ENCODE results near the gene STK32C. TPM values are rescaled to one million over a fixed set of nuclear protein-coding genes. Genes with fewer than 3 reads are reported as not detected.

The STK32C gene
- total RNA-seq, 2 donors from 2014 or later: 8.4 to 9.9 TPM

DNA sequence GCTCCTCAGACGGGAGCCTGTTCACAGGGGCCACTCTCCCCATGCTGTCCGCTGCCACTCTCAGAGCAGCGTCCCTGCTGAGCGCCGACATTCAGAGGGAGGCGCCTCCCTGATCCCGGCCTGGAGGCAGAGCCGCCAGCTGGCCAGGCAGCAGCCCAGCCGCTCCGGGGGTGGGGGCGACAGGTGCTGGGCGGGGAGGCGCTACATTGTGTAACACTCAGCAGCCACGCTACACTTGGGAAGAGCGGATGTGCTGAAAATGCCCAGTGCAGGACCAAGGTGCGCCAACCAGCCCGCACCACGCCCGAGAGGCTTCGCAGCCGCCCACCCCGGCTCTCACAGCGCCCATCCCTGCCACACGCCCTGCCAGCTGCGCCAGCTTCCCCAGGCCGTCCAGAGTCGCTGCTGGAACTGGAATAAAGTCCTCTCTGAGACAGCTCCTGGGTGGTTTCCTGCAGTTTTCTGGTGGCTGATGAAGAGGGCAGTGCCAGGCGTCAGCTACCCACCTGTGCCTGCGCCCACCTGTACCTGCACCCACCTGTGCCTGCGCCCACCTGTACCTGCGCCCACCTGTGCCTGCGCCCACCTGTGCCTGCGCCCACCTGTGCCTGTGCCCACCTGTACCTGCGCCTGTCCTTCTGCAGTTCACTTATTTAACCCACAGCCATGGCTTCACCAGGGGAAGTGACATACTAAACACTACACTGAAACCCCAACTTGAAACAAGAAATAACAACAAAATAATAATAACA is 25.7 kb downstream of the STK32C start:
- Mint-ChIP-seq H3K27ac (no peak overlapping the region), H3K4me3 (no peak overlapping the region), H3K9me3 (no peaks in the 10 kb centered on the region), H3K27me3 (ENCODE audit: insufficient read depth) (no peaks in the 10 kb centered on the region), H3K4me1 (no peaks in the 10 kb centered on the region), H3K36me3 (ENCODE audit: low read depth) (no peaks in the 10 kb centered on the region)
- Histone ChIP-seq H3K9me3 (ENCODE audit: control insufficient read depth, low read length) (no peaks in the 10 kb centered on the region), H3K27ac (ENCODE audit: low read depth, low read length) (no peak overlapping the region), H3K9ac (ENCODE audit: extremely low read depth, low read length, poor library complexity, severe bottlenecking) (no peak overlapping the region), H3K4me1 (ENCODE audit: control insufficient read depth, insufficient read depth, low read length) (no peaks in the 10 kb centered on the region), H3K27me3 (ENCODE audit: control insufficient read depth, insufficient read depth, low read length, poor library complexity, severe bottlenecking) (no peaks in the 10 kb centered on the region), H3K36me3 (ENCODE audit: control insufficient read depth, insufficient read depth, low read length) (no peaks in the 10 kb centered on the region), H3K4me3 (ENCODE audit: low read length) (no peak overlapping the region)
- TF ChIP-seq, protein P1, sequence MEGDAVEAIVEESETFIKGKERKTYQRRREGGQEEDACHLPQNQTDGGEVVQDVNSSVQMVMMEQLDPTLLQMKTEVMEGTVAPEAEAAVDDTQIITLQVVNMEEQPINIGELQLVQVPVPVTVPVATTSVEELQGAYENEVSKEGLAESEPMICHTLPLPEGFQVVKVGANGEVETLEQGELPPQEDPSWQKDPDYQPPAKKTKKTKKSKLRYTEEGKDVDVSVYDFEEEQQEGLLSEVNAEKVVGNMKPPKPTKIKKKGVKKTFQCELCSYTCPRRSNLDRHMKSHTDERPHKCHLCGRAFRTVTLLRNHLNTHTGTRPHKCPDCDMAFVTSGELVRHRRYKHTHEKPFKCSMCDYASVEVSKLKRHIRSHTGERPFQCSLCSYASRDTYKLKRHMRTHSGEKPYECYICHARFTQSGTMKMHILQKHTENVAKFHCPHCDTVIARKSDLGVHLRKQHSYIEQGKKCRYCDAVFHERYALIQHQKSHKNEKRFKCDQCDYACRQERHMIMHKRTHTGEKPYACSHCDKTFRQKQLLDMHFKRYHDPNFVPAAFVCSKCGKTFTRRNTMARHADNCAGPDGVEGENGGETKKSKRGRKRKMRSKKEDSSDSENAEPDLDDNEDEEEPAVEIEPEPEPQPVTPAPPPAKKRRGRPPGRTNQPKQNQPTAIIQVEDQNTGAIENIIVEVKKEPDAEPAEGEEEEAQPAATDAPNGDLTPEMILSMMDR (conservative IDR thresholded peaks at IDR 0.05): no peak
- DNase-seq: no peak
- 82 to 84% methylated on average over 16 to 34 of the region's 34 CpGs for WGBS, 2 experiments (ENCODE audit: insufficient coverage in 1 of 2, insufficient read length in 1 of 2)

DNA sequence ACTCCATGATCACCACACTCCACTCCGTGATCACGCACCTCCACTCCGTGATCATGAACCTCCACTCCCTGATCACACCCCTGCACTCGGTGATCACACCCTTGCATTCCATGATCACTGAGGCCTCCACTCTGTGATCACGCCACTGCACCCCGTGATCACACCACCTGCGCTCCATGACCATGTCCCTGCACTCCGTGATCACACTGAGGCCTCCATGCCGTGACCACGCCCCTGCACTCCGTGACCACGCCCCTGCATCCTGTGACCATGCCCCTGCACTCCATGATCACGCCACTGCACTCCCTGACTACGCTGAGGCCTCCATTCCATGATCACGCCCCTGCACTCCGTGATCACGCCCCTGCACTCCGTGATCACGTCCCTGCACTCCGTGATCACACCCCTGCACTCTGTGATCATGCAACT is 27.1 kb downstream of the STK32C start:
- H3K9ac ChIP-seq (ENCODE audit: extremely low read depth, low read length, poor library complexity, severe bottlenecking): no peak overlapping the region
- Mint-ChIP-seq H3K4me1 (no peaks in the 10 kb centered on the region), H3K27ac (no peak overlapping the region), H3K27me3 (ENCODE audit: insufficient read depth) (no peaks in the 10 kb centered on the region), H3K9me3 (no peaks in the 10 kb centered on the region), H3K4me3 (no peak overlapping the region), H3K36me3 (ENCODE audit: low read depth) (no peaks in the 10 kb centered on the region)
- H3K27me3 ChIP-seq (ENCODE audit: control insufficient read depth, insufficient read depth, low read length, poor library complexity, severe bottlenecking): no peaks in the 10 kb centered on the region
- H3K4me3 ChIP-seq (ENCODE audit: low read length): no peak overlapping the region
- no peak overlapping the region for H3K27ac ChIP-seq (ENCODE audit: low read depth, low read length)
- H3K9me3 ChIP-seq (ENCODE audit: control insufficient read depth, low read length): no peaks in the 10 kb centered on the region
- H3K4me1 ChIP-seq (ENCODE audit: control insufficient read depth, insufficient read depth, low read length): no peaks in the 10 kb centered on the region
- H3K36me3 ChIP-seq (ENCODE audit: control insufficient read depth, insufficient read depth, low read length): no peaks in the 10 kb centered on the region
- TF ChIP-seq, protein P1 (conservative IDR thresholded peaks at IDR 0.05): no peak
- DNase-seq: no peak
- 94% methylated on average over 20 of the region's 20 CpGs for WGBS, 2 experiments (ENCODE audit: insufficient coverage in 1 of 2, insufficient read length in 1 of 2)

DNA sequence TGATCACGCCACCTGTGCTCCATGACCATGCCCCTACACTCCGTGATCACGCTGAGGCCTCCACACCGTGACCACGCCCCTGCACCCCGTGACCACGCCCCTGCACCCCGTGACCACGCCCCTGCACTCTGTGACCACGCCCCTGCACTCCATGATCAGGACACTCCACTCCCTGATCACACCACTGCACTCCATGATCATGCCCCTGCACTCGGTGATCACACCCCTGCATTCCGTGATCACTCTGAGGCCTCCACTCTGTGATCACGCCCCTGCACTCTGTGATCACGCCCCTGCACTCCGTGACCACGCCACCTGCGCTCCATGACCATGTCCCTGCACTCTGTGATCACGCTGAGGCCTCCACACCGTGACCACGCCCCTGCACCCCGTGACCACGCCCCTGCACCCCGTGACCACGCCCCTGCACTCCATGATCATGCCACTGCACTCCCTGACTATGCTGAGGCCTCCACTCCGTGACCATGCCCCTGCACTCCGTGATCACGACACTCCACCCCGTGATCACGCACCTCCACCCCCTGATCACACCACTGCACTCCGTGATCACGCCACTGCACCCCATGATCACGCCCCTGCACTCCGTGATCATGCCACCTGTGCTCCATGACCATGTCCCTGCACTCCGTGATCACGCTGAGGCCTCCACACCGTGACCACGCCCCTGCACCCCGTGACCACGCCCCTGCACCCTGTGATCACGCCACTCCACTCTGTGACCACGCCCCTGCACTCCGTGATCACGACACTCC is 27.7 kb downstream of the STK32C start:
- no peak for DNase-seq
- WGBS, 2 experiments (ENCODE audit: insufficient coverage in 1 of 2, insufficient read length in 1 of 2): 91 to 95% methylated on average over 32 to 43 of the region's 43 CpGs
- H3K36me3 ChIP-seq (ENCODE audit: control insufficient read depth, insufficient read depth, low read length): no peaks in the 10 kb centered on the region
- TF ChIP-seq, protein P1 (conservative IDR thresholded peaks at IDR 0.05): no peak
- H3K27ac Mint-ChIP-seq: no peak overlapping the region
- no peaks in the 10 kb centered on the region for H3K9me3 ChIP-seq (ENCODE audit: control insufficient read depth, low read length)
- no peaks in the 10 kb centered on the region for H3K36me3 Mint-ChIP-seq (ENCODE audit: low read depth)
- no peaks in the 10 kb centered on the region for H3K27me3 Mint-ChIP-seq (ENCODE audit: insufficient read depth)
- no peak overlapping the region for H3K4me3 Mint-ChIP-seq
- no peak overlapping the region for H3K4me3 ChIP-seq (ENCODE audit: low read length)
- H3K27me3 ChIP-seq (ENCODE audit: control insufficient read depth, insufficient read depth, low read length, poor library complexity, severe bottlenecking): no peaks in the 10 kb centered on the region
- H3K4me1 ChIP-seq (ENCODE audit: control insufficient read depth, insufficient read depth, low read length): no peaks in the 10 kb centered on the region
- H3K27ac ChIP-seq (ENCODE audit: low read depth, low read length): no peak overlapping the region
- no peak overlapping the region for H3K9ac ChIP-seq (ENCODE audit: extremely low read depth, low read length, poor library complexity, severe bottlenecking)
- no peaks in the 10 kb centered on the region for H3K9me3 Mint-ChIP-seq
- no peaks in the 10 kb centered on the region for H3K4me1 Mint-ChIP-seq

Measured in endodermal cell (in vitro differentiated cells).